ENCODE data around the gene COL27A1. TPM values are rescaled to one million over a fixed set of nuclear protein-coding genes. Genes with fewer than 3 reads are reported as not detected.

COL27A1 gene
- polyA plus RNA-seq, 1 of the 3 experiments (the other 2 are of a cell fraction): 8.7 TPM

GRCh38 chr9:114186605-114187289 lies 31.4 kb downstream of the COL27A1 start:
- Histone ChIP-seq H3K4me1 (ENCODE audit: control insufficient read depth in 1 of 2, insufficient read depth in 2 of 2, low read depth in 1 of 2, low read length in 1 of 2) (peaks cover 4 to 37% of the 10 kb centered on the region in 2 experiments; a peak in 1 of 4 replicates), H3K9me2 (no peaks in the 10 kb centered on the region), H2AFZ (ENCODE audit: low read depth) (no peak overlapping the region), H3K9ac (no peak overlapping the region), H3K27ac (ENCODE audit: low read depth in 2 of 2, low read length in 1 of 2) (no peak overlapping the region; a peak in 1 of 4 replicates), H3K79me2 (ENCODE audit: insufficient read depth) (no peaks in the 10 kb centered on the region), H3K27me3 (ENCODE audit: insufficient read depth) (no peaks in the 10 kb centered on the region), H3K4me3 (ENCODE audit: low read depth in 2 of 2, low read length in 1 of 2) (no peak overlapping the region), H3K4me2 (no peak overlapping the region), H4K20me1 (ENCODE audit: insufficient read depth) (0 out of 2 replicates have a peak, but pooled peaks cover 4% of the 10 kb centered on the region), H3K36me3 (replicated peaks in 1 of 2; ENCODE audit: control insufficient read depth in 1 of 2, insufficient read depth in 2 of 2, low read length in 1 of 2) (peaks cover 0 to 11% of the 10 kb centered on the region in 2 experiments), H3F3A (replicated peaks; ENCODE audit: insufficient read depth) (peaks cover 5% of the 10 kb centered on the region), H3K9me3 (peaks cover 10% of the 10 kb centered on the region; the same call in 1 of the 2 replicates)
- ChIA-PET POLR2A (interaction anchor here (0.8 to 1.0 kb wide), 2 partner anchors 10 to 44 kb away, joined by 3 read pairs; no protein-coding TSS in a partner anchor), CTCF (interaction anchor here (1.0 to 2.3 kb wide), 7 partner anchors 11 to 104 kb away, joined by 3 to 11 read pairs (median 5); partner anchors contain the start of gene COL27A1)
- TF ChIP-seq NRF1 (IDR thresholded peaks at IDR 0.05; ENCODE audit: low read depth, low read length) (no peak), POLR2AphosphoS5 (IDR thresholded peaks at IDR 0.05; ENCODE audit: low read depth, low read length) (no peak), IRF3 (IDR thresholded peaks at IDR 0.05; ENCODE audit: low read depth, low read length) (no peak), USF1 (IDR thresholded peaks at IDR 0.05; ENCODE audit: borderline replicate concordance, low read depth) (no peak), EP300 (IDR thresholded peaks at IDR 0.05; ENCODE audit: borderline replicate concordance in 1 of 2, low read depth in 1 of 2, low read length in 1 of 2) (peak in 1 of 2 experiments; percentile 40; a peak in 1 of 4 replicates), FOXM1 (IDR thresholded peaks at IDR 0.05; ENCODE audit: low read depth) (no peak), USF2 (IDR thresholded peaks at IDR 0.05; ENCODE audit: borderline replicate concordance, low read depth, low read length) (no peak)
- WGBS (ENCODE audit: low lambda C conversion rate): 75% methylated on average over 4 of the region's 5 CpGs
- DNase-seq: peak; percentile 62

GRCh38 chr9:114187827-114188226 lies 32.5 kb downstream of the COL27A1 start:
- ChIA-PET CTCF (interaction anchor here (0.8 to 2.3 kb wide), 8 partner anchors 10 to 105 kb away, joined by 3 to 11 read pairs (median 4); partner anchors contain the start of gene COL27A1), POLR2A (interaction anchor here (1.0 kb wide), 1 partner anchor 11 kb away, joined by 3 read pairs; no protein-coding TSS in a partner anchor)
- TF ChIP-seq SIN3A (IDR thresholded peaks at IDR 0.05; ENCODE audit: borderline replicate concordance, low read depth, low read length): no peak
- TF ChIP-seq RCOR1 (IDR thresholded peaks at IDR 0.05; ENCODE audit: low read length): no peak
- no peak for TF ChIP-seq TCF12 (IDR thresholded peaks at IDR 0.05)
- TF ChIP-seq CTCF (IDR thresholded peaks at IDR 0.05): no peak
- TF ChIP-seq IRF3 (IDR thresholded peaks at IDR 0.05; ENCODE audit: low read depth, low read length): no peak
- no peak for TF ChIP-seq NRF1 (IDR thresholded peaks at IDR 0.05; ENCODE audit: low read depth, low read length)
- TF ChIP-seq PBX3 (IDR thresholded peaks at IDR 0.05): no peak
- no peak for TF ChIP-seq GATA2 (CRISPR knock-in tag; IDR thresholded peaks at IDR 0.05)
- TF ChIP-seq TAF1 (IDR thresholded peaks at IDR 0.05; ENCODE audit: borderline replicate concordance, low read depth, low read length): no peak
- TF ChIP-seq GABPA (IDR thresholded peaks at IDR 0.05; ENCODE audit: low read depth): no peak
- TF ChIP-seq RAD21 (IDR thresholded peaks at IDR 0.05; ENCODE audit: low read length): no peak
- TF ChIP-seq YY1 (IDR thresholded peaks at IDR 0.05; ENCODE audit: low read depth): no peak
- TF ChIP-seq FOXJ3 (CRISPR knock-in tag; IDR thresholded peaks at IDR 0.05): no peak

More at GRCh38 chr9:114187827-114188226, 32.5 kb downstream of the COL27A1 start:
- peaks cover 0 to 11% of the 10 kb centered on the region in 2 experiments for H3K36me3 ChIP-seq (replicated peaks in 1 of 2; ENCODE audit: control insufficient read depth in 1 of 2, insufficient read depth in 2 of 2, low read length in 1 of 2)
- H3K4me3 ChIP-seq (ENCODE audit: low read depth in 2 of 2, low read length in 1 of 2): no peak overlapping the region
- DNase-seq: no peak
- no peak overlapping the region for H2AFZ ChIP-seq (ENCODE audit: low read depth)
- H3K9me2 ChIP-seq: no peaks in the 10 kb centered on the region
- H3K9me3 ChIP-seq: peaks cover 10% of the 10 kb centered on the region; the same call in 1 of the 2 replicates
- no peak overlapping the region for H3K4me2 ChIP-seq
- H3K27ac ChIP-seq (ENCODE audit: low read depth in 2 of 2, low read length in 1 of 2): no peak overlapping the region; a peak in 1 of 4 replicates
- H3K27me3 ChIP-seq (ENCODE audit: insufficient read depth): no peaks in the 10 kb centered on the region
- 90% methylated on average over 3 of the region's 3 CpGs for WGBS (ENCODE audit: low lambda C conversion rate)
- H3K9ac ChIP-seq: no peak overlapping the region
- 0 out of 2 replicates have a peak, but pooled peaks cover 4% of the 10 kb centered on the region for H4K20me1 ChIP-seq (ENCODE audit: insufficient read depth)
- H3F3A ChIP-seq (replicated peaks; ENCODE audit: insufficient read depth): peaks cover 5% of the 10 kb centered on the region
- peaks cover 4 to 37% of the 10 kb centered on the region in 2 experiments; a peak in 1 of 4 replicates for H3K4me1 ChIP-seq (ENCODE audit: control insufficient read depth in 1 of 2, insufficient read depth in 2 of 2, low read depth in 1 of 2, low read length in 1 of 2)
- no peaks in the 10 kb centered on the region for H3K79me2 ChIP-seq (ENCODE audit: insufficient read depth)
